Suprapubic skin (tissue), 3 donors: ENCODE measurements around the gene PEX1.

Experiments
- CTCF ChIP-seq, 2 donors: fragments of 200-600 bp in 1 of 2; fragments of 450-650 bp in 1 of 2; sonication (generic) in 1 of 2; IDR thresholded peaks; one replicate each; pipeline ENCODE4 v1.5.1; 2016 to 2019; ENCODE audit warnings: antibody characterized with exemption in 2 of 2, mild to moderate bottlenecking in 1 of 2, moderate library complexity in 1 of 2
- EP300 ChIP-seq: sonication (generic); formaldehyde crosslinking; IDR thresholded peaks from one replicate; pipeline ENCODE4 v1.6.1; 2017; ENCODE audit warnings: antibody characterized with exemption
- POLR2A ChIP-seq, 2 donors: fragments of 450-650 bp; IDR thresholded peaks; one replicate each; pipeline ENCODE4 v1.6.1; 2017; ENCODE audit warnings: antibody characterized with exemption in 2 of 2, mild to moderate bottlenecking in 2 of 2, moderate library complexity in 2 of 2

- no peak for TF ChIP-seq CTCF (IDR thresholded peaks at IDR 0.05)
- TF ChIP-seq POLR2A (IDR thresholded peaks at IDR 0.05), result no peak
- TF ChIP-seq EP300, result no peak
Observed at GRCh38 chr7:92456236-92456635, 72.1 kb downstream of the PEX1 start.
